Upper lobe of left lung (tissue), 6 donors: ENCODE results near the gene FPGS. TPM values are rescaled to one million over a fixed set of nuclear protein-coding genes. Genes with fewer than 3 reads are reported as not detected.

Experiments
- ATAC-seq, 2 donors: fragments of 200-7000 bp; cut with Tn5 transposase; one replicate each; pipeline ENCODE4 v1.9.1; 2022; ENCODE audit warnings: mild to moderate bottlenecking in 2 of 2, moderate library complexity in 2 of 2; ENCODE audit not compliant: low FRiP score in 2 of 2
- DNase-seq, 2 donors: peaks; one replicate each; pipeline ENCODE4 v3.0.0-alpha.2; 2019 to 2020
- H3K27ac ChIP-seq, 4 donors: fragments of 200-600 bp; sonication (generic); one replicate each; pipeline ENCODE4 v1.5.1; 2016 to 2019
- H3K27me3 ChIP-seq, 4 donors: fragments of 200-600 bp; sonication (generic); one replicate each; pipeline ENCODE4 v1.5.1; 2017 to 2019
- H3K36me3 ChIP-seq, 4 donors: fragments of 200-600 bp; sonication (generic); one replicate each; pipeline ENCODE4 v1.5.1; 2016 to 2019
- H3K4me1 ChIP-seq, 4 donors: fragments of 200-600 bp; sonication (generic); one replicate each; pipeline ENCODE4 v1.5.1; 2018 to 2019
- H3K4me3 ChIP-seq, 4 donors: fragments of 200-600 bp; sonication (generic); one replicate each; pipeline ENCODE4 v1.5.1; 2017 to 2019; ENCODE audit warnings: mild to moderate bottlenecking in 2 of 4, moderate library complexity in 1 of 4
- H3K9me3 ChIP-seq, 4 donors: fragments of 200-600 bp; sonication (generic); one replicate each; pipeline ENCODE4 v1.5.1; 2018 to 2019
- CTCF ChIP-seq, 6 experiments: fragments of 450-650 bp in 4 of 6; fragments of 200-600 bp in 2 of 6; sonication (generic) in 2 of 6; IDR thresholded peaks; one replicate each; pipeline ENCODE4 v1.5.1; 2016 to 2019; ENCODE audit warnings: antibody characterized with exemption in 6 of 6
- EP300 ChIP-seq, 4 donors: sonication (generic); formaldehyde crosslinking; IDR thresholded peaks; one replicate each; pipeline ENCODE4 v1.5.1; 2017; ENCODE audit warnings: antibody characterized with exemption in 4 of 4, control low read depth in 2 of 4
- POLR2A ChIP-seq, 4 donors: fragments of 450-650 bp; IDR thresholded peaks; one replicate each; pipeline ENCODE4 v1.5.1; 2016 to 2017; ENCODE audit warnings: antibody characterized with exemption in 4 of 4, mild to moderate bottlenecking in 2 of 4
- POLR2AphosphoS5 ChIP-seq, 2 donors: sonication (generic); formaldehyde crosslinking; IDR thresholded peaks; one replicate each; pipeline ENCODE4 v1.5.1; 2017; ENCODE audit warnings: antibody characterized with exemption in 2 of 2
- WGBS, 2 donors: methylation state at CpG; one replicate each; pipeline ENCODE4 v1.1.5; 2017 to 2018; 5-methylcytosine and 5-hydroxymethylcytosine counted together
- total RNA-seq, 6 donors: library from RNA; depleted of rRNA in 4 of 6; stranded (reverse); fragments of >200 nt in 4 of 6; gene quantifications; one replicate each; pipeline versions ENCODE4 v1.1.0 to v1.2.1, GENCODE V29; 2016 to 2021
- donor health status: DM: no; HTN: no; CAD: no; lungs with moderate emphysema.
- donor health status: DM: no; HTN: yes; CAD: no; lungs with severe emphysema.

FPGS gene
- total RNA-seq, 6 donors from 2014 or later = 85.1 to 337 (median 95.5) TPM

GRCh38 chr9:127812011-127812410, 9.3 kb downstream of the FPGS start:
- H3K27ac ChIP-seq = peak overlapping the region in 1 of 4 donors; percentile 8
- ATAC-seq (no peak), DNase-seq (no peak)
- peaks cover 6 to 27% (median 10%) of the 10 kb centered on the region in 4 donors for H3K4me1 ChIP-seq
- H3K36me3 ChIP-seq = peaks cover 27 to 94% (median 79%) of the 10 kb centered on the region in 4 donors
- 81 to 86% methylated on average over 6 of the region's 6 CpGs for WGBS, 2 donors
- TF ChIP-seq POLR2AphosphoS5 (IDR thresholded peaks at IDR 0.05) = no peak
- TF ChIP-seq EP300 (IDR thresholded peaks at IDR 0.05) = no peak
- no peak for TF ChIP-seq CTCF (IDR thresholded peaks at IDR 0.05)
- TF ChIP-seq POLR2A (IDR thresholded peaks at IDR 0.05) = no peak
- H3K4me3 ChIP-seq = no peak overlapping the region
- no peaks in the 10 kb centered on the region for H3K9me3 ChIP-seq
- H3K27me3 ChIP-seq = no peaks in the 10 kb centered on the region

- ATAC-seq (no peak), DNase-seq (peak in 1 of 2 donors; percentile 61)
- peak overlapping the region in 2 of 4 donors; percentile 38 to 39 for H3K27ac ChIP-seq
- no peaks in the 10 kb centered on the region for H3K27me3 ChIP-seq
- H3K4me3 ChIP-seq = no peak overlapping the region
- H3K9me3 ChIP-seq = no peaks in the 10 kb centered on the region
- WGBS, 2 donors = 92 to 96% methylated on average over 15 to 19 of the region's 19 CpGs
- H3K36me3 ChIP-seq = peaks cover 20 to 94% (median 80%) of the 10 kb centered on the region in 4 donors
- H3K4me1 ChIP-seq = peaks cover 6 to 32% (median 10%) of the 10 kb centered on the region in 4 donors
- no peak for TF ChIP-seq POLR2AphosphoS5 (IDR thresholded peaks at IDR 0.05)
- TF ChIP-seq CTCF (IDR thresholded peaks at IDR 0.05) = no peak
- TF ChIP-seq POLR2A (IDR thresholded peaks at IDR 0.05) = no peak
- no peak for TF ChIP-seq EP300 (IDR thresholded peaks at IDR 0.05)
Observed at GRCh38 chr9:127812936-127813675, 10.4 kb downstream of the FPGS start.

GRCh38 chr9:127813686-127814226, 11.1 kb downstream of the FPGS start:
- Histone ChIP-seq H3K27me3 (no peaks in the 10 kb centered on the region), H3K36me3 (peaks cover 20 to 94% (median 81%) of the 10 kb centered on the region in 4 donors), H3K9me3 (no peaks in the 10 kb centered on the region), H3K27ac (peak overlapping the region in 3 of 4 donors; percentile 34 to 39 (median 38)), H3K4me3 (no peak overlapping the region), H3K4me1 (peaks cover 6 to 33% (median 10%) of the 10 kb centered on the region in 4 donors)
- no peak for ATAC-seq
- no peak for TF ChIP-seq CTCF (IDR thresholded peaks at IDR 0.05)
- no peak for TF ChIP-seq POLR2A (IDR thresholded peaks at IDR 0.05)
- TF ChIP-seq EP300 (IDR thresholded peaks at IDR 0.05) = no peak
- peak; percentile 8 to 24 for TF ChIP-seq POLR2AphosphoS5 (IDR thresholded peaks at IDR 0.05)
- DNase-seq = peak in 1 of 2 donors; percentile 49
- 73 to 81% methylated on average over 4 to 9 of the region's 9 CpGs for WGBS, 2 donors

- peak in 1 of 2 donors; percentile 66 for DNase-seq
Observed at GRCh38 chr9:127814619-127815511, 12.2 kb downstream of the FPGS start.

More at GRCh38 chr9:127814619-127815511, 12.2 kb downstream of the FPGS start:
- Histone ChIP-seq H3K36me3 (peaks cover 29 to 98% (median 85%) of the 10 kb centered on the region in 4 donors), H3K9me3 (no peaks in the 10 kb centered on the region), H3K4me1 (peaks cover 0 to 24% (median 5%) of the 10 kb centered on the region in 4 donors), H3K27me3 (no peaks in the 10 kb centered on the region), H3K27ac (peak overlapping the region in 1 of 4 donors; percentile 18), H3K4me3 (no peak overlapping the region)
- 86 to 90% methylated on average over 8 to 11 of the region's 11 CpGs for WGBS, 2 donors
- TF ChIP-seq POLR2AphosphoS5 (IDR thresholded peaks at IDR 0.05) (peak in 1 of 2 donors; percentile 13), CTCF (IDR thresholded peaks at IDR 0.05) (no peak), EP300 (IDR thresholded peaks at IDR 0.05) (no peak), POLR2A (IDR thresholded peaks at IDR 0.05) (no peak)
- no peak for ATAC-seq
